K562 (cell line): Measurements from ENCODE around the gene TMEM14C. TPM values are rescaled to one million over a fixed set of nuclear protein-coding genes. Genes with fewer than 3 reads are reported as not detected.

ENCODE experiments used
- DLX4 ChIP-seq: fragments of 250-450 bp; sonication (Bioruptor Pico); IDR thresholded peaks from 2 replicates; pipeline ENCODE4 v1.6.1; 2021; ENCODE audit warnings: mild to moderate bottlenecking
- GATAD2A ChIP-seq: fragments of 450-650 bp; IDR thresholded peaks from 2 replicates; pipeline ENCODE4 v1.6.1; 2017
- GTF2E2 ChIP-seq: fragments of 200-800 bp; sonication (Bioruptor generic); IDR thresholded peaks from 2 replicates; pipeline ENCODE4 v1.6.1; 2016; ENCODE audit warnings: missing genetic modification characterization, missing compliant biosample characterization
- MXD1 ChIP-seq: fragments of 250-450 bp; sonication (Bioruptor Pico); IDR thresholded peaks from 2 replicates; pipeline ENCODE4 v1.8.0; 2021; ENCODE audit warnings: borderline replicate concordance, mild to moderate bottlenecking, moderate library complexity; ENCODE audit not compliant: poor library complexity, severe bottlenecking
- RNF2 ChIP-seq: sonication (generic); IDR thresholded peaks from 2 replicates; pipeline ENCODE4 v1.6.1; 2016
- SMARCC2 ChIP-seq: fragments of 450-650 bp; IDR thresholded peaks from 2 replicates; pipeline ENCODE4 v1.6.1; 2017; ENCODE audit warnings: antibody characterized with exemption, moderate library complexity, mild to moderate bottlenecking, low read depth
- ZNF324 ChIP-seq: fragments of 250-450 bp; sonication (Bioruptor Pico); IDR thresholded peaks from 2 replicates; pipeline ENCODE4 v1.4.0; 2020; ENCODE audit warnings: mild to moderate bottlenecking
- ZNF589 ChIP-seq: fragments of 200-800 bp; sonication (Bioruptor generic); IDR thresholded peaks from 2 replicates; pipeline ENCODE4 v1.6.1; 2016; ENCODE audit warnings: low read depth, missing genetic modification characterization, missing compliant biosample characterization
- ZNF696 ChIP-seq: fragments of 250-450 bp; sonication (Bioruptor Pico); conservative IDR thresholded peaks from 2 replicates; pipeline ENCODE4 v1.4.0; 2020; ENCODE audit warnings: mild to moderate bottlenecking, moderate library complexity
- polyA plus RNA-seq, 8 experiments: library from polyadenylated mRNA; depleted of rRNA in 4 of 8; stranded (reverse) in 5 of 8; unstranded in 3 of 8; fragments of >200 nt; fragmentation: Nextera tagmentation in 2 of 8; fragmentation: Illumina TruSeq in 1 of 8; extraction: Ambion mirVana in 2 of 8; extraction: Trizol in 1 of 8; gene quantifications; 2 replicates each; pipeline versions ENCODE4 v1.2.1 to v1.2.3, GENCODE V29; 2011 to 2014; ENCODE audit warnings: inconsistent platforms in 1 of 8, missing spikeins in 1 of 8
- total RNA-seq, 7 experiments: library from RNA; depleted of rRNA in 6 of 7; stranded (reverse); fragments of >200 nt in 6 of 7; fragmentation: Illumina TruSeq in 2 of 7; extraction: Trizol in 2 of 7; gene quantifications; 2 replicates each; pipeline versions ENCODE4 v1.2.1 to v1.2.3, GENCODE V29; 2011 to 2021; ENCODE audit warnings: low replicate concordance in 1 of 7
- TF ChIP-seq, protein P1 (sequence below): fragments of 450-650 bp; IDR thresholded peaks from 2 replicates; pipeline ENCODE4 v1.6.1; 2017; ENCODE audit warnings: antibody characterized with exemption
- TF ChIP-seq, protein P2 (sequence below): fragments of 250-450 bp; sonication (Bioruptor Pico); IDR thresholded peaks from 2 replicates; pipeline ENCODE4 v1.9.0; 2021; ENCODE audit warnings: mild to moderate bottlenecking
- TF ChIP-seq, protein P3 (sequence below): fragments of 200-400 bp; formaldehyde crosslinking; IDR thresholded peaks from 2 replicates; pipeline ENCODE4 v1.6.1; 2017; ENCODE audit warnings: mild to moderate bottlenecking, low read depth, low read length, moderate library complexity

The TMEM14C gene
- total and polyA plus RNA-seq, 9 of the 15 experiments (the other 6 are each of a cell fraction or from before 2014, with no cell fraction given) = 151 to 496 (median 263) TPM

DNA sequence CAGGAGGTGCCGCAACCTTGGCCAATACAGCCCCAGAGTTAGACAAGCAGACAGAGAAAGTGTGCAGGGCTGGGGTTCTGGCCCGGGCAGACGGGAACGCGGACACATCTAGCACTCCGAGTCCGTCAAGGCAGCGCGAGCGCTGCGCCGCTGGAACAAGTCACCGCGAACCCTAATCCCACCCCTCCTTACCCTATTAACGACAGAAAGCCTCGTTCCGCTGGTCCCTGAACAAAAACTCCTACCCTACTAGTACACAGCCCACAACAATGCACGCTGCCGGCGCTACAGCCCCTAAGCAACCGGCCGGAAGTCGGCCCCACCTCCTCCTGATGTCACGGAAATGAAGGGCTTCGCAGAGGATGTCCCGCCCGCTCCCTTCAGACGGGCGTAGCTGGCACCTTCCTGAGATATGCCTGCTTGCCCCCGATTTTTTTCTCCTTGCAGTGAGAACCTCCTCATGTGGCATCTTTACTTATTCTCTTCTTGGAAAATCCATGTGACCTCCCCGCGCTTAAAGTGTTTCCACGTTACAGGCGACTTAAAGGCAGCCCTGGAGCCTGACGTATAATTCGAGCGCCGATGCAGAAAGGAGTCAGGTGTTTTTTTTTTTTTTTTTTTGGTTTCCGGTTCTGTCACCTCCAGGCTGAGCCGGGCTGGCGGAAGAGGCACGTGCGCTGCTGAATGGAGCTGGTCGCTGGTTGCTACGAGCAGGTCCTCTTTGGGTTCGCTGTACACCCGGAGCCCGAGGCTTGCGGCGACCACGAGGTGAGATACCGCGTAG, 28.4 kb upstream of the TMEM14C start, which contains the start of the genes C6orf52 and PAK1IP1 (continued):
- TF ChIP-seq, protein P1, sequence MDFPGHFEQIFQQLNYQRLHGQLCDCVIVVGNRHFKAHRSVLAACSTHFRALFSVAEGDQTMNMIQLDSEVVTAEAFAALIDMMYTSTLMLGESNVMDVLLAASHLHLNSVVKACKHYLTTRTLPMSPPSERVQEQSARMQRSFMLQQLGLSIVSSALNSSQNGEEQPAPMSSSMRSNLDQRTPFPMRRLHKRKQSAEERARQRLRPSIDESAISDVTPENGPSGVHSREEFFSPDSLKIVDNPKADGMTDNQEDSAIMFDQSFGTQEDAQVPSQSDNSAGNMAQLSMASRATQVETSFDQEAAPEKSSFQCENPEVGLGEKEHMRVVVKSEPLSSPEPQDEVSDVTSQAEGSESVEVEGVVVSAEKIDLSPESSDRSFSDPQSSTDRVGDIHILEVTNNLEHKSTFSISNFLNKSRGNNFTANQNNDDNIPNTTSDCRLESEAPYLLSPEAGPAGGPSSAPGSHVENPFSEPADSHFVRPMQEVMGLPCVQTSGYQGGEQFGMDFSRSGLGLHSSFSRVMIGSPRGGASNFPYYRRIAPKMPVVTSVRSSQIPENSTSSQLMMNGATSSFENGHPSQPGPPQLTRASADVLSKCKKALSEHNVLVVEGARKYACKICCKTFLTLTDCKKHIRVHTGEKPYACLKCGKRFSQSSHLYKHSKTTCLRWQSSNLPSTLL = no peak
- peak; percentile 54; the same call in 1 of the 2 replicates for TF ChIP-seq ZNF589 (CRISPR knock-in tag)
- TF ChIP-seq DLX4 = no peak
- no peak for TF ChIP-seq ZNF324 (CRISPR knock-in tag)
- peak; percentile 80 for TF ChIP-seq GTF2E2
- 0 out of 2 replicates have a peak, but pooled peaks have one; percentile 26 for TF ChIP-seq SMARCC2
- peak; percentile 96 for TF ChIP-seq MXD1 (CRISPR knock-in tag)
- TF ChIP-seq, protein P2, sequence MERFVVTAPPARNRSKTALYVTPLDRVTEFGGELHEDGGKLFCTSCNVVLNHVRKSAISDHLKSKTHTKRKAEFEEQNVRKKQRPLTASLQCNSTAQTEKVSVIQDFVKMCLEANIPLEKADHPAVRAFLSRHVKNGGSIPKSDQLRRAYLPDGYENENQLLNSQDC (CRISPR knock-in tag) = no peak; the same call in 1 of the 2 replicates
- no peak for TF ChIP-seq GATAD2A
- TF ChIP-seq RNF2 = no peak; the same call in 1 of the 2 replicates
- TF ChIP-seq, protein P3, sequence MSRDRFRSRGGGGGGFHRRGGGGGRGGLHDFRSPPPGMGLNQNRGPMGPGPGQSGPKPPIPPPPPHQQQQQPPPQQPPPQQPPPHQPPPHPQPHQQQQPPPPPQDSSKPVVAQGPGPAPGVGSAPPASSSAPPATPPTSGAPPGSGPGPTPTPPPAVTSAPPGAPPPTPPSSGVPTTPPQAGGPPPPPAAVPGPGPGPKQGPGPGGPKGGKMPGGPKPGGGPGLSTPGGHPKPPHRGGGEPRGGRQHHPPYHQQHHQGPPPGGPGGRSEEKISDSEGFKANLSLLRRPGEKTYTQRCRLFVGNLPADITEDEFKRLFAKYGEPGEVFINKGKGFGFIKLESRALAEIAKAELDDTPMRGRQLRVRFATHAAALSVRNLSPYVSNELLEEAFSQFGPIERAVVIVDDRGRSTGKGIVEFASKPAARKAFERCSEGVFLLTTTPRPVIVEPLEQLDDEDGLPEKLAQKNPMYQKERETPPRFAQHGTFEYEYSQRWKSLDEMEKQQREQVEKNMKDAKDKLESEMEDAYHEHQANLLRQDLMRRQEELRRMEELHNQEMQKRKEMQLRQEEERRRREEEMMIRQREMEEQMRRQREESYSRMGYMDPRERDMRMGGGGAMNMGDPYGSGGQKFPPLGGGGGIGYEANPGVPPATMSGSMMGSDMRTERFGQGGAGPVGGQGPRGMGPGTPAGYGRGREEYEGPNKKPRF = no peak
- TF ChIP-seq ZNF696 (CRISPR knock-in tag) = no peak
